A172 (cell line): ENCODE results near the gene AP4E1. TPM values are rescaled to one million over a fixed set of nuclear protein-coding genes. Genes with fewer than 3 reads are reported as not detected.
"Not testable (repeated sequence)": the region's sequence is repeated elsewhere in the genome, so short reads cannot be mapped to it uniquely, and the experiment has no call there.

Experiments
- DNase-seq: peaks from one replicate; pipeline ENCODE4 v3.0.0-alpha.2; 2015; ENCODE audit warnings: low spot score
- total RNA-seq: library from RNA; depleted of rRNA; stranded (reverse); fragments of >200 nt; shearing (Covaris generic); gene quantifications from 2 replicates; pipeline ENCODE4 v1.2.3, GENCODE V29; 2014

The AP4E1 gene
- total RNA-seq, 1 experiment from 2014 or later = 14.5 TPM

GRCh38 chr15:50888054-50888453 lies 20.4 kb upstream of the AP4E1 start:
- DNase-seq = no peak

DNA sequence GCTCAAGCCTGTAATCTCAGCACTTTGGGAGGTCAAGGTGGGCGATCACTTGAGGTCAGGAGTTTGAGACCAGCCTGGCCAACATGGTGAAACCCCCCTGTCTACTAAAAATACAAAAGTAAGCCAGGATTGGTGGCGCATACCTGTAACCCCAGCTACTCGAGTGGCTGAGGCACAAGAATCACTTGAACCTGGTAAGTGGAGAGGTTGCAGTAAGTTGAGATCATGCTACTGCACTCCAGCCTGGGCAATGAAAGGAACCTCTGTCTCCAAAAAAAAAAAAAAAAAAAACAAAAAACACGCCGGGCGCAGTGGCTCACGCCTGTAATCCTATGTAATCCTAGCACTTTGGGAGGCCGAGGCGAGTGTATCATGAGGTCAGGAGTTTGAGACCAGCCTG lies 18.9 kb upstream of the AP4E1 start:
- DNase-seq = no peak

DNA sequence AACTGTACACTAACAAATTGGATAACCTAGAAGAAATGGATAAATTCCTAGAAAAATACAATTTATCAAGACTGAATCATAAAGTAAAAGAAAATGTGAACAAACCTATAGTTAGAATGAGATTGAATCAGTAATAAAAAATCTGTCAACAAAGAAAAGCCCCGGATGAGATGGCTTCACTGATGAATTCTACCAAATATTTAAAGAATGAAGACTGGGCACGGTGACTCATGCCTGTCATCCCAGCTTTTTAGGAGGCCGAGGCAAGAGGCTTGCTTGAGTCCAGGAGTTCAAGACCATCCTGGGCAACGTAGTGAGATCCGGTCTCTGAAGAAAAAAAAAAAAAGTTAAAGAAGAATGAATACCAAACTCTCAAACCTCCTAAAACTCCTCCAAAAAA lies 17.7 kb upstream of the AP4E1 start:
- DNase-seq = peak; percentile 22

GRCh38 chr15:50891159-50891558 lies 17.3 kb upstream of the AP4E1 start:
- DNase-seq = no peak

- DNase-seq = no peak
Observed at GRCh38 chr15:50893976-50894375, 14.5 kb upstream of the AP4E1 start.

DNA sequence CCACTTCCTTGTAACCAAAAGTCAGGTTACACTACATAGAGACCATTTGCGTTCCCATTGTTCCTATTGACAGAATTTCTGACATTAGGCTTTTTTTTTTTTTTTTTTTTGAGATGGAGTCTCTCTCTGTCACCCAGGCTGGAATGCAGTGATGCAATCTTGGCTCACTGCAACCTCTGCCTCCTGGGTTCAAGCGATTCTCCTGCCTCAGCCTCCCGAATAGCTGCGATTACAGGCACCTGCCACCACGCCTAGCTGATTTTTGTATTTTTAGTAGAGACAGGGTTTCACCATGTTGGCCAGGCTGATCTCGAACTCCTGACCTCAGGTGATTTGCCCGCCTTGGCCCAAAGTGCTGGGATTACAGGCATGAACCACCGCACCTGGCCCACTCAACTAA lies 7.1 kb upstream of the AP4E1 start:
- DNase-seq = not testable (repeated sequence)

- DNase-seq = no peak
Observed at GRCh38 chr15:50904211-50904610, 4.3 kb upstream of the AP4E1 start.

GRCh38 chr15:50905055-50905454 lies 3.4 kb upstream of the AP4E1 start:
- DNase-seq = no peak

DNA sequence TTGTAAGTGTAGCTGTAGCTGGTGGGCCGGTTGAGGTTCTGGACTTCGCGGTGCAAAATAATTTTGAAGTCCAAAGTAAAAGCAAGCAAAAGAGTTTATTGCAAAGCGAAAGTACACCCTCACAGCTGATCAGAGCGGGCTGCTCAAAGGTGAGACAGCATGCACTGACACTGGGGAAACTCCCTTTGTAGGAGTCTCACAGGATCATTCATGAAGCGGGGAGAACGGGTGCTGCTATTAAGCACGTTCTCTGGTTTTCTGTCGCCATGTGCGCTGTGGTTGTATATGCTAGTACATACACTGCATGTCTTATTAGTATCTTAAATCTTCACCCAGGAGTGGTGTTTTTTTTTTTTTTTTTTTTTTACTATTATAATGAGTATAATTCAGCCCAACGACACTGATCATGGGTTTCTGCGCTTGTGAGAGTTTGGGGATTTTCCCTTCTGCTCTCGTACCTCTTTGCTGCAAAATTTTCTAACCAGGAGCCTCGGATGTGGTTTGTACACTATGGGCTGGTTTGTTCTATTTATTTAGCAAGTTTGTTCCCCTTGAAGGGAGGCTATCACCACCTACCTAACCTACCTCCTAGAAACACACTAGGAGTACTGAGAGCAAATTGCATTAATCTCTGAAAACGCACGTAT lies 1.4 kb upstream of the AP4E1 start:
- peak; percentile 10 for DNase-seq

DNA sequence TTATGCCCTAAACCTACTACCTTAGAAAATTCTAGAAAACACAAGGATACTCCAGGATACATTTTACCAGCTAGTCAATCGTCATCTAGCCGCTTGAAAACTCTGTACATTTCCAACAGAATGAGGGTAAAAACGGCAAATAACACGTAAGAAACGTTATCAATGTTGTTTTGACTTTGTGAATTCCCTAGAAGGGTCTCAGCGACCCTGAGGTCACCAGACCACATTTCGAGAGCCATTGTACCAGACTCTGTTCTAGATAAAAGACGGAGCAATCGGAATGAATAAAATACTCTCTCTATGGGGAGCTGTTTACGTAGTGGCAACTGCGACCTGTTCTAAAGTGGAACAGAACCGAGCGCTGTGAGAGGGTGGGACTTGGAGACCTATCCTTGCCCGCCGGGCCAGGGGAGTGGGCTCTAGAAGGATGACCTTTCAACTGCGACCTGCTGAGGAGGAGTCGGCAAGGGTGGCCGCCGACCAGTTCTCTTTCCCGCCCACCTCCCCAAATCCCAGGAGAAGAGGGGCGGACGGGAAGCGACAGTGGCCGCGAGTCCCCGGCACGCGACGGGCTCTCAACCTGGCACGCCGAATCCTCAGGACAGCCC lies 778 bp upstream of the AP4E1 start:
- DNase-seq = peak; percentile 19

DNA sequence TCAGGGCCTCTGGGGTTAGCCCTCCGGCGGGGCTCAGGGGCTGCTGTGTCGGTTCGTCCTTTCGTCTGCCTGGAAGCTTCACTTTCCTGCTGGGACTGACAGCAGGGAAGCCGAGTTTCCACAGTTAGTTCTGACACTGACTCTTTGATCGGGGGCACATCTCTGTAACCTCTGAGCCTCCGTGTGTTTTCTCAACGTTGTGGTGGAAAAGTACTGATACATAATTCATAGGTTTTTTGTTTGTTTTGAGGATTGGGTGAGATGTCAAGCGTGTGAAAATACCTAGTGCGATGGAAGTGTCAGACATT lies 481 bp downstream of the AP4E1 start:
- DNase-seq = peak; percentile 15

DNA sequence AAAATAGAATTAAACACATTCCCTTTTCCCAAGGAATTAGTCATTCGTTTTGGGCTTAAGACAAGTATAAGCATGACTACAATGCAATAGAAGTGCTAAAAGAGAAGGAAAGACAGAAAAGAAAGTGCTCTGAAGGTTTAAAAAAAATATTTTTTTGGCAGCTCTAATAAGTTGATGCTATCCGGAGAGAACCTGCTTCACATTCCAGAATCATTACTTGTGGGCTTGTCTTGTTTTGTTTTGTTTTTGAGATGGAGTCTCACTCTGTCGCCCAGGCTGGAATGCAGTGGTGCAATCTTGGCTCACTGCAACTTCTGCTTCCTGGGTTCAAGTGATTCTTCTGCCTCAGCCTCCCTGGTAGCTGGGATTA lies 1.9 kb downstream of the AP4E1 start:
- DNase-seq = peak; percentile 49

GRCh38 chr15:50911001-50911400 lies 2.5 kb downstream of the AP4E1 start:
- peak; percentile 6 for DNase-seq

GRCh38 chr15:50911621-50912020 lies 3.1 kb downstream of the AP4E1 start:
- DNase-seq = no peak

GRCh38 chr15:50916400-50916799 lies 7.9 kb downstream of the AP4E1 start:
- no peak for DNase-seq

DNA sequence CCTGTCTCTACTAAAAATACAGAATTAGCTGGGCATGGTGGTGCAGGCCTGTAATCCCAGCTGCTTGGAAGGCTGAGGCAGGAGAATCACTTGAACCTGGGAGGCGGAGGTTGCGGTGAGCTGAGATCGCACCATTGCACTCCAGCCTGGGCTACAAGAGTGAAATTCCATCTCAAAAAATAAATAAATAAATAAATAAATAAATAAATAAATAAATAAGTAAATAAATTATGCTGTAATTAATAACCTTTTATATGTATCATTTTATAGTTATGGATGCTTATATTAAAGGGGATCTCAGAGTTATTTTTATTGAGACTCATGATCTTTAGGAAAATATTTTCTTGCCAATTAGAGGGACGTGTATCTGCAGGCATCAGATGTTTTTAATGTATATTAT lies 10.9 kb downstream of the AP4E1 start:
- not testable (repeated sequence) for DNase-seq

- no peak for DNase-seq
Observed at GRCh38 chr15:50925281-50925680, 16.8 kb downstream of the AP4E1 start.

- DNase-seq = no peak
Observed at GRCh38 chr15:50929062-50929461, 20.6 kb downstream of the AP4E1 start.

GRCh38 chr15:50930792-50931191 lies 22.3 kb downstream of the AP4E1 start:
- no peak for DNase-seq

DNA sequence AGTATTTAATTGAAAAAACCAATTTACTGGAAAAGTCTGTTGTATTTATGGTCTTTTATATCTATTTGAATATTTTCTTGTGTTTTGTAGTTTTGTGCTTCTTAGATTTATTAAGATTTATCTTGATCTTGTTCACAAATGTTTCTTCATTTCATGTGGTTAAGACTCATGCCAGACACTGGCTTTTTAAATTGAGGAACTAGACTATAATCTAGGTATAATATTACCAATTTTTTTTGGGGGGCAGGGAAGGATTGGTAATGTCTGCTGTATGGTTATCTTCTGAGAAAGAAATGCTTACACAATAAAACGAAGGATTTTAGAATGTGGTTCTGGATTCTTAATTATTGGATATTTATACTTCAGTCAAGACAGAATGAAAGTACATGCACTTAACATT lies 24.9 kb downstream of the AP4E1 start:
- DNase-seq = no peak

GRCh38 chr15:50938525-50938924 lies 30.0 kb downstream of the AP4E1 start:
- DNase-seq = no peak

GRCh38 chr15:50939911-50940310 lies 31.4 kb downstream of the AP4E1 start:
- DNase-seq = peak; percentile 14

DNA sequence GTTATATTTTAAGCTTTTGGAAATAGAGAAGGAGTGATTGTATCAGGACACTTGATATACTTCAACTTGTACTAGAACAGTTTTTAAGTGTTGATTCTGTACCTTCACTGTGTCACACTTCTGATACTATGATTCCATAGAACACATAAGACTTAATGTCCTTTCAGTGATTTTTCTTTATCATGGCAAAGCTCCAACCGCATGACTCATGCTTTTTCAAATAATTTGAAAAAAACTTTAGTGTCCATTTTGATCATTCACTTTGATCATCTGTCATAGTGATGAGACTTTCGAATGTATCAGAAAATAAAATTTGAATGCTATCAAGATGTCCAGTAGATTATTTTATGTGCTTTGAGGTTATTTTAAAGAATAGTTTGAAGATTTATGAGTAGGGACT lies 32.0 kb downstream of the AP4E1 start:
- DNase-seq = no peak

- DNase-seq = no peak
Observed at GRCh38 chr15:50943638-50944037, 35.2 kb downstream of the AP4E1 start.
